Ureter (tissue), 1 donor: Measurements from ENCODE around the gene MYL7. TPM values are rescaled to one million over a fixed set of nuclear protein-coding genes. Genes with fewer than 3 reads are reported as not detected.

ENCODE experiments used
- DNase-seq: peaks from one replicate; pipeline ENCODE4 v3.0.0-alpha.2; 2020; ENCODE audit warnings: low spot score
- total RNA-seq: library from RNA; stranded (reverse); gene quantifications from one replicate; pipeline ENCODE4 v1.2.4, GENCODE V29; 2023
- donor health status: DM: yes; HTN: yes; CAD: no.

Gene MYL7
- total RNA-seq, 1 donor from 2014 or later, result not detected

DNA sequence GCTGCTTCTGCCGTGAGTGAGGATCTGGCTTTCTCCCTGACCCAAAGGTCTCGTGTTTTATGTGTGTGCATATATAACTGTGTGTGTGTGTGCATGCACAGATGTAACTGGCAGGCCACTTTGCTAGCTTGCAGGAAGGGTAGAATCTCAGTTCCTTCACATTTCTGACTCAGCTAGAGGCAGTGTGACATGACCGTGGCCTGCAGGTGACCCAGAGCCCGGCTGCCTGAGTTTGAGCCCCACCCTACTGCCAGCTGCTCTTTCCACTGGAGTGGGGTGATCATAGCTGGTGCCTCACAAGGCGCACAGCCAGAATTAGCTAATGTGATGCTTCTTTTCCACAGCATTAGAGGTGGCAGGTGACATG, 9.3 kb upstream of the MYL7 start:
- no peak for DNase-seq

DNA sequence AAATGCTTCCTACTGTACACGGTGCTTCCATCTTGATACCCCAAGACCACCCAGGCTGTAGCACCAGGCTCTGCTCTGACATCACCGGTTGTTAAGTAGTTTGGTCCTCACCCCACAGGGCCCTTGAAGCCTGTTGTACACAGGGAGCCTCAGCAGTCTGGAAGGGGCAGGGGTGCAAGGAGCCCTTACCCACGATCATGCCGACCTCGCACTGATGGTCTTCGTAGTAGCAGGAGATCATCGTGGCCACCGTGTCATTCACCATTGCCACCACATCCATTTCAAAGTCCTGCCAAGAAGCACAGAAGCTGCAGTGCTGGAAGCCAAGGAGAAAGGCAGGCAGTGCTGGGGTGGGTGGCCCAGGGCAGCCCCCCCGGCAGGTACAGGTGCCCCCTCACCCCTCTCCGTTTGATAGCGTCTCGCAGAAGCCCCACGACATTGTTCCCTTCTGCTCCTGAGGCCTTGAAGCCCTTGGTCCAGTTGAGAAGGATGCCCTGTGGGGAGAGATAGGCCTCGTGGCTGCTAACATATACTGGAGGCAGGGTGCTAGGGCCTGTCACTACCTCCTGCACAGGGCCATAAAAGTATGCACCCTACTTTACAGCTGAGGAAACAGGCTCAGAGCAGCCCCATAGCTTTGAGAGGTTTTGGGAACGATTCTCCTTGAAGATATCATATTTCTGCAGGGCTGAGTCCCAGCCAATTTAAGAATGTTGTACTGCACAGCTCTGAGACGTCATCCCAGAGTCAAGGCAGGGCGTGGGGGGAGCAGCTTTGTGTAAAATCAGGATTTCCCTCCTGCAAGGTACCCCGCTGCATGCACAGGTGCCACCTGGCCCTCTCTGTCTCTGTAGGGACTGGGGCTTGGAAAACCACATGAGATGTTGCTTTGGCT, 8.7 kb upstream of the MYL7 start:
- no peak for DNase-seq

DNA sequence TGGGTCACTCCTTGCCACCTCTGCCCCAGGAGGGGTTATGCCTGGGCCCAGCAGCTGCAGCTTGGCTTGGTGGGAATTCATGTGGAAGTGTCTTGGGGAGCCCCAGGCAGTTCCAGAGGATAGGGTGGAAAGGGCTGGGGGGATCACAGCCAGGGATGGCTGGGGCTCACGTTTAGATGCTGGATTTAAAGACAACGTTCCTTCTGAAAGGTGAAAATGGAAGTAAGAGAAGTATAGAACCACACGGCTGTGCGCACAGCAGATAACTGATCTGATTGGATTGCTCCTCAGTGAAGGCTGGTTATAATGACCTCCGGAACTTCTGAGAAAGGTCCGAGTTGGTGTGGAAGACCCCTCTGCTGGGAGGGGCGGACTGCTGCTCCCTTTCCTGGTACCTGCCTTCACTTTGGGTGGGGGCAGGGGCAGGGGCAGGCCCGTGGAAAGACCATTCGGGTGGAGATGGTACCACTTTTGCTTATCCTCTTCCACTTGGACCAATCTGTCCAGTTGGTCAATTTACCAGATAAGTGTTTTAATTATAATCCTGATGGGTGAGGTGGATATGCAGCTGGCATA, 7.9 kb upstream of the MYL7 start:
- no peak for DNase-seq

DNA sequence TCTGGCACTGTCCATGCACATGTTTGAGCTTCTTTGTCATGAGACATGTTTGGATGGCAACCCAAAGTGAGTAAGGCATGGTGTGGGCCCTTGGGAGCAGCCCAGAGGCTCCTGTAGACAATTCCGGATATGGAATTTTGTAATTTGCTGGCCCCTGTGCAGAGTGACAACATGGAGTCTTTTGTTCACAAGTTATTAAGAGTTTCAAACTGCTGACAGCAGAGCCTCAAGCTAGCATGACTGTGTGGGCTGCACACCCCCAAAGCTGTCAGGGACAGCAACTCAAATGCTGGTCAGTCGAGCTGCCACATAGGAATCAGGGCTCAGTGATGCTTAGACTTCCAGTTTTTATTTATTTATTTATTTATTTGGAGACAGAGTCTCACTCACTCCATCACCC, 7.0 kb upstream of the MYL7 start:
- DNase-seq, result no peak

DNA sequence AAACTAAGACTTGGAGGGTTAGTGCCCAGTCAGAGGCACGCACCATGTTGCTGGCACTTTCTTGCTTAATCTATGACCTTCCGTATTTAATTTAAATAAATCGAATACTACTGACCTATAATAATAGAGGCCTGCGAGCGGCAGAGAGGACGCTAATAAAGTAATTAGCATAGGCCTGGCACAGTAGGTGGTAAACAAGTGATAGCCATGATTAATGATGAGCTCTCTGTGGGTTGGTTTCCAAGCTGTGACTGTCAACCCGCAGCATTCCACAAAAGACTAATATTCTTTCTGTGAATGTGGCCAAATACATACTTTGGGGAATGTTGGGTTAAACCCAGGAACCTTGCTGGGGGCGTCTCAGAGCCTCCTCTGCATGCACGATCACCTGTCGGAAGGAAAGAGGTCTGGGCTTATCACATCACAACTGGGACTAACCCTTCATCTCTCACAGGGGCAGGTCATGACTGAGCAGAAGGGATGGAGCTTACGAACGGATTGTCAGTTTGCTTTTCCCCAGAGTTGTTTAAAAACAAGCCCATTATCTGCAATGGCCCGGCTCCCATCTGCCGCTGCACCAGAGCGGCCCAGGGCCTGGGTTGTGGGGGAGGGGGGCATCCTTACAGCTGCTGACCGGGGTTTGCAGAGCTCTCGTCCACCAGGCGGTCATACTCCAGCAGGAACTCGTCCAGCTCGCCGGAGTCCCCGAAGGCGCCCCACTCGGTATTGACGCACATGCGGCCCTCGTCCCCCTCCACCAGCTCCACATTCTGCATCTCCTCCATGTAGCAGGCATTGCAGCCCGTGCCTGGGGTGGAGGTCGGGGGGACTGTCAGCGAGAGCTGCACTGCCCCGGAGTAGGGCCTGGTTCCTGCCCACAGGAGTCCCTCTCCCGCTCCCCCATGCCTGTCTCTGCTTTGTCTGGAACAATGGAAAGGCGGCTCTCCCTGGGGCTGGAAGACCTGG, 6.2 kb upstream of the MYL7 start:
- DNase-seq, result no peak

DNA sequence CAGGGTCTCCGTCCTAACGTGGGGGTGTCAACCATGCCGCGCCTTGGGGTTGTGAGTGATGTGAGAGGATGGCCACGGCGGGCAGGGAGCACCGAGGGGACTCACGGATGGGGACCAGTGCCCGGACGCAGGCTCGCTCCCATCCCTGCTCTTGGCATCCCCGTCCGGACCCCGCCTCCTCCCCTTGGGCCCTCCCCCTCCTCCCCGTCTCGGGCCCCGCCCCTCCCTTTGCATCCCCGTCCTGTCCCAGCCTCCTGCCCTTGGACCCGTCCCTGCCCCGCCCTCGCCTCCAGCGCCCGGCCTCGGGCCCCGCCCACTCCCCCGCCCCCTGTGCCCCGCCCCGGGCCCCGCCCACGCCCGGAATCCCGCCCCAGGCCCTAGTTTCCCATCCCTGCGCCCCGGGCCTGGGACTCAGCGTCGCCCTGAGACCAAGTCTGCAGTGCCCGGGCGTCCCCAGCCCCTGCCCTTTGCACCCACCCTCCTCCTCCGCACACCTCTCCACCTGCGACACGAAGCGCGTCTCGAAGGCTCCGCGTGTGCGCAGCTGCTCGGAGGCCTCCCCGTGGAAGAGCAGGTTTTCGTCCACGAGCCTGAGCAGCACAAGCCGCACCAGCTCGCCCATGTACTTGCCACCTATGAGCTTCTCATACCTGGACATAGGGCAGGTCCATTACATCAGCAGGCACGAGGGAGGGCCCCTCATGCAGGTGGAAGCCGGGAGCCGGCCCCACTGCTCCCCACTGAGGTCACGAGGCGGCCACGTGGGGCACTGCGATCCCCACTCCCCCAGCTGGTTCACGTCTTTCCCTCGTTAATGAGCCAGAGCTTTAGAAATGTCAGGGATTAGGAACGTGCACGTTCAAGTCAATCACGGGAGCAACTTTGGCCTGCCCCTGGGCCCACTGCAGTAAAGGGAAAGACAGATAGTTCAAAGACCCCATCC, 5.1 kb upstream of the MYL7 start:
- peak; percentile 82 for DNase-seq

DNA sequence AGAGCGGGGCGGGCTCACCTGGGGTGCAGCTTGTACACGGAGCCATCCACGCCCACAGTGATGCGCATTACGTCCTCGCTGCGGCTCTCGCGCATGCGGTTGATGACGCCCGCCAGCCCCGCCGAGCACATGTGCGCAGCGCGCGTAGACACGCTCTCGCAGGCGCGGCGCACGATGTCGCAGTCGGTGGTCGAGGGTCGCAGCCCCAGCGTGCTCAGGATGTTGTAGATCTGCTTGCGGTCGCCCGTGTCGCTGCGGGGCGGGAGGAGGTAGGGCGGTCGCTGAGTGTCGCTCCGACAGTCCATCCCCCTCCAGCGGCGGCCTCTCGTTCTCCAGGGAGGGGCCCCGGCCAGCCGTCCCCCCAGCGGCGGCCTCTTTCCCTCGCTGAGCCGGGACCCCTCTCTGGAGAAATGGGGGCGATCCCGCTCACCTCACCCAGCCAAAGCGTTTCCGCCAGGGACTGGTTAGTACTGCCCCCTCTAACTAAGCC, 4.4 kb upstream of the MYL7 start:
- DNase-seq, result no peak

DNA sequence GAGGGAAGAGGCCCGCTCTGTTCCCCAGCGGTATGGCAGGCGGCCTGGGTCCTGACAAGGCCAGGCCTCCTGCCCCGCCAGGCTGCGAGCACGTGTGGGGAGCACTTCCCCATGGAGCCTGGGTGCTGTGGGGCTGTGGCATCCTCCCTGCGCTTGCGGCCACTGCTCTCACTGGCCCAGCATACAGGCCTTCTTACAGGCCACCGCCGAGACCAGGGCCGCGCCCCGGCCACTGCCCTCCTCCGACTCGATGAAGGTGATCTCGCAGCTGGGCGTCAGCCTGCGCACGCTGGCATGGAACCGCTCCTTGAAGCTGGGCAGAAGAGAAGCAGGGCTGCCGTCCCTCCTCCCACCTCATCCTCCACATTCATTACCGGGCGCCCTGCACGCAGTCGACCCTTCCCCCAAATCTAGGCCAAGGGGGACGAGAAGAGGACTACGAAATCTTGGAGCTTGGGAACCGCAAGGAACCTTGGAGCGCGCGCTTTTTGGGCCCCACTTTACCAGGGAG, 3.9 kb upstream of the MYL7 start:
- no peak for DNase-seq

DNA sequence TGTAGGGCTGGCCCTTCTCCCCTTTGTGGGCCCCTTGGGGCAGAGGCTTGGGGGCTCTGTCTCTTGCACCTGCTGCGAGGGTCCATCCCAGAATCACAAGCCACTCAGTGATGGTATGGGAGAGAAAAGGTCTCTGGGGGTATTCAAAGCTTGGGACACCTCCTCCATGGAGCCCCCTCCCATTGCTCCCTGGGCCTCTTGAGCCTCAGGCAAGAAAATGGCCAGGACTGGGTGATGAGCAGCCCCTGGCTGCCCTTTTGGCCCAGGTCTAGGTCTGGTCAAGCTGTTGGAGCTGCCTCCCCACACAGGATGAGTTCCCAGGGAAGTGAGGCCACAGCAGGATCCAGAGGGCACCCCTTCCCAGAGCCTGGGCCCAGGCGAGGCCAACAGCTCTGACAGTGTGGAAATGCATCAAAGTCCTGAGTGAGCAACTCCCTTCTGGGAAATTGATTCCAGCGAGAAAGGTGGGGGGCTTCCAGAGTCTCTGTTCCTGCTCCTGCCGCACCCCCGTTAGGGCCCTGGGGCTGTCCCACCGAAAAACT, 3.4 kb upstream of the MYL7 start:
- DNase-seq, result no peak

DNA sequence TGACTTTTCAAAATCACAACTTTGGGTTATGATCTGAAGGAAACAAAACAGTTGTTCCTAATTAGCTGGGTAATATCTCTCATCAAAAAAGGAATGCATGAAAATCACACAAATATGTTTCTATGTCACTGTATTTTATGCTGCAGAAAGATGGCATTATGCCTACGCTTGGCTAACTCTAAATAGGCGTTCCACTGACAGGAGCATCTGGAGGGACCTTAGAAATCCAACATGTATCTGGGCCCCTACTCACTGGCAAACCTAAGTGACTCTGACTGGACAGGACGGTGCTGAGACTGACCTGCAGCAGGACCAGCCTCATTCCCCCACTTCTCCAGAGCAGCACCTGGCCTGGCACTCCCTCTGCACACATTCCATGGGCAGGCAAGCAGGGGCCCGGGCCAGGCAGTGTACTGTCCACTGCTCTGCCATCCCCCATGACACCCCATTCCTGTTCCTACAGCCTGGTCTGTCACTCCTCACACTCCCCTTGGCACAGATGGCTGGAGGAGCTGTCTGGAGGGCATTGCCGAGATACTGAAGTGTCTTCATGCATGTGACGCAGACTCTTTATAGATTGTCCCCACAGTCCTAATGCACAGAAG, 2.6 kb upstream of the MYL7 start:
- DNase-seq, result no peak

DNA sequence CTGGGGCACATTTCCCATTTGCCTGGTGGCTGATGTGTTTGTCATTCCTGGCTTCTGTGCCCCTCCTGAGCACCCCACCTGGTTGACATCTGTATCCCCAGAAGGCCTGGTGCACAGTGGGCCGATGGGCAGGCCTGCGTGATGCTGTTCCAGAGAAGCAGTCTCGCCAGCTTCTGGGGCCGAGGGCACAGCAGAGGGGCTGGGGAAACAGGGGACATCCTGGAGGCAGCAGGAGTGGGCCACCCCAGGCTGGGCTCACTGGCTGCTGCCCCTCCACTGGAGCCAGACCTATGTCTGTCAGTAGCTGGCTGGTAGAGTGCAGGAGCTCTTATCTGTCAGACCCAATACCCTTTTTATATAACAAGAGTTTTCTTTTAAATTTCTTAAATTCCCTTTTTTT, 896 bp upstream of the MYL7 start:
- DNase-seq, result no peak

DNA sequence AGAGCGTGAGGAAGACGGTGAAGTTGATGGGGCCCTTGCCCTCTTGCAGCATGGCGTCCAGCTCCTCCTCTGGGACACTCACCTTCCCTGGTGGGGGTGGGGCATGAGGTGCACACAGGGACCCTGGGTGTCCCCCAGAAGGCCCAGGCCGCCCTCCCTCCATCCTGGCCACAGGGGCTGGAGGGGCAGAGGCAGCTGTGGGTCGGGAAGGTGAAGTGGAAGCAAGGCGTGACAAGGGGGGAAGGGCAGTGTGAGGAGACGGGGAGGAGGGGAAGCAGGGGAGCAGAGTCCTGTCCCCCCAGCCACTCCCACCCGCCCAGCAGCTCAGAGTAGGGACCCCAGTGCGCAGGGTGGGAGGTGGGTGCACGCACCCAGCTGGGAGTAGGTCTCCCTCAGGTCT, 791 bp downstream of the MYL7 start:
- no peak for DNase-seq

DNA sequence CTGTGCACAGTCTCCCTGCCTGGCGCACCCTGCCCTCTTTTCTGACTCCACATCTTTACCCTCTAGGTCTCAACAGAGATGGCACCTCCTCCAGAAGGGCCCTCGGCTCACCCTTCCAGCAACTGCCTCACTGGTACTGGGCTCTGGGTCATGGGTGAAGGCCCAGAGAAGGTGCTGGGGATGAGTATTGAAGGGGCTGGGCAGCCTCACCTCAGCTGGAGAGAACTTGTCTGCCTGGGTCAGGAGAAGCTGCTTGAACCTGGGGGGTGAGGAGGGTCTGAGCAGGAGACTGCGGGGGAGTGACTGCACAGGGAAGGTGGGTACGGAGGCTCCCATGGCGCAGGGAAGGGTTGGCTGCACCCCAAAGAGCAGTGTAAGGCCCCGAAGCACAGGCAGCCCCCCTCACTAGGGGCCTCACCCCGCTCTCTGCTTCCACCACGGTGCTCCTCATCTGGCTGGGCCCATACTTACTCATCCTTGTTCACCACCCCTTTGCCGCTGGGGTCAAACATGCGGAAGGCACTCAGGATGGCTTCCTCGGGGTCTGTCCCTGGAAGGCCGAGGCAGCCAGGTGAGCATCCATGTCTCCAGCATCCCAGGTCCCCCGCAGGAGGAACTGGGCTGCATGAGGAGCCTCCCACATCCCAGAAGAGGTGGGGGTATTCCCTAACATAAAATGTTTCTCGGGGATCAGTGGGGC, 1.7 kb downstream of the MYL7 start:
- no peak for DNase-seq

DNA sequence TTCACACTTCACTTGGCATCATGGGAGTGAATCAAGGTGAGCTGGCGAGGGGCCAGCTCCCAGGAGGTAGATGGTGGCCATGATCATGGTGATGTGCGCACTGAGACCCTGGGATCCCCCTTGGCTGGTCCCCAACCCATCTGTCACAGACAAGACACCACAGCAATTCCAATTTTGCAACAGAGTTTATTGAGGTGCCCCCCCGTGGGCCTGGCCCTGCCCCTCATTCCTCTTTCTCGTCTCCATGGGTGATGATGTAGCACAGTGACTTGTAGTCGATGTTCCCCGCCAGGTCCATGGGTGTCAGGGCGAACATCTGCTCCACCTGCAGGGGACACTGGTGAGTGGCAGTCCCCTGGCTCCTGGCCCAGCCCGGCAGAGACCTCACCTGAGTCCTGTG, 2.4 kb downstream of the MYL7 start:
- no peak for DNase-seq

DNA sequence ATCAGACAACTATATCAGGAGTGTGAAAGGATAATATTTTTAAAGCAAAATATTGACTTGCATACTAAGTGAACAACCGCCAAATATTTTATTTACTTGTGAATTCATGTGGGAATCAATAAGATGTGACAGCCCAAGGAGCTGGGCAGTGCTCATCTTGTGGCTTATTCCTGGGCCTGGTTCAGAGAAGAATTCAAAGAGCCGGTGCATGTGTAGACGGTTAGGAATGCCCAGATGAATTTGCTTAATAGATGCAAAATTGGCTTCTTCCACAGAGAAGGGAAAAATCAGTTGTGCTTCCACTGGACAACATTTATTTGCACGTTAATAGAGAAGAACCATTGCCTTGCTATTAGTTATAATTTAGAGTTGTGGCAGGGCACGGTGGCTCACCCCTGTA, 4.4 kb downstream of the MYL7 start:
- no peak for DNase-seq

DNA sequence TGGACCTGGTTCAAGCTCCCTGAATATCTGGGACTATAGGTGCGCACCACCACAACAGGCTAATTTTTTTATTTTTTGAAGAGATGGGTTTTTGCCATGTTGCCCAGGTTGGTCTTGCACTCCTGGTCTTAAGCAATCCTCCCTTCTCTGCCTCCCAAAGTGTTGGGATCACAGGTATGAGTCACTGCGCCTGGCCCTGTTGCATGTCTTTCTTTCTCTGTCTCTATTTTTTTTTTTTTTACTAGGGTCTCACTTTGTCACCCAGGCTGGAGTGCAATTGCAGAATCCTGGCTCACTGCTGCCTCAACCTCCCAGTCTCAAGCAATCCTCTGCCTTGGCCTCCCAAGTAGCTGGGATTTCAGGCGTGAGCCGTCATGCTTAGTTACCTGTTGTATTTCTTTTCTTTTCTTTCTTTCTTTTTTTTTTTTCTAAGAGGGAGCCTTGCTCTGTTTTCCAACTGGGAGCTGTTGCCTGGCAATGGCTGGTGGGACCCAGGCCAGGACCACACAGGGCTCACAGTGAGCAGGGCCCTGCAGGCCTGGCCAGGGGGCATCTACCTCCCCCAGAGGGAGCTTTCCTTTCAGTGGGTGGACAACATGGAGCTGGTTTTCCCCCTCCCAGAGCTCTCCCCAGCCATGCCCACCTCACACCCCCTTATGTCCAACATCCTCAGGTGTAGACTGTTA, 6.0 kb downstream of the MYL7 start:
- no peak for DNase-seq

DNA sequence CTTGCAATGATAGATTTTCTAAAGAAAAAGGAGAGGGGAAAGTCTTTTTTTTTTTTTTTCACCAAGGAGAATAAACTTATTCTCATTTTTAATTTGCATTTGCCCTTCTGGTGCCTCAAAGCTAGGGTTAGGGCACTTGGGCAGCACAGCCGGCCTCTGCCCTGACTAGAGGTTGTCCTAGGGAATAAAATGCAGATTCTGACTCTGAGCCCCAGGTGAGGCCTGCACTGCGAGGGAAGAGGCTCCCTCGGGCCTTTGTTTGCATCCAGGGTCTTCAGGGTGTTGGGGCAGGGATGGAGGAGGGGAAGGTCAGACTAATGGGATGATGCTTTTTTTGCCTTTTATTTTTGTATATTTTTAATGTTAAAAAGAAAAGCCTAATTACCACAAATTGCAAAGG, 7.8 kb downstream of the MYL7 start:
- DNase-seq, result no peak

DNA sequence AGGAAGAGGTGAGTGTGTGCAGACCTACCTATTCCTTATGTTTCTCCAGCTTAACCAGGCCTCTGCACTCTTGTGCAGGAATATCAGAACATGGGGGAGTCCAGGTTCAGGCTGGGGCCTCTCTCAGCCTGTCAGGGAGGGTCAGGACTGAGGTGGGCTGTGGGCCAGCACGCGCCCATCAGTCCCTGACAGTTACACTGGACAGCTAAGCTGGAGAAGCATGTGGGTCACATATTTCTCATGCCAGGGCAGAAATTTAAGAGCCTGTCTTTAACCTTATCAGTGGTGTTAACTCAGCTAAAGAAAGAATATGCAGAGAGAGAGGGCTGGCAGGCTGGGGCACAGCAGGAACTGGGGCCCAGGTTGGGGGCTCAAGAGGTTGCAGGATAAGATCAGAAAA, 9.1 kb downstream of the MYL7 start:
- no peak for DNase-seq
